OCI-LY1 (cell line): Measurements from ENCODE around the gene GFOD1.
A peak's percentile ranks its signal among the peaks of the same experiment; 100 is the strongest.

Experiments used
- H2AFZ ChIP-seq: fragments of 200-600 bp; sonication (generic), shearing (Covaris generic); 2 replicates; pipeline ENCODE4 v1.6.0; 2014; ENCODE audit warnings: antibody characterized with exemption, mild to moderate bottlenecking, low read length
- H3F3A ChIP-seq: fragments of 200-600 bp; sonication (generic), shearing (Covaris generic); 2 replicates; pipeline ENCODE4 v1.6.0; 2014; ENCODE audit warnings: mild to moderate bottlenecking, antibody characterized with exemption, low read length, moderate library complexity; ENCODE audit not compliant: insufficient read depth
- H3K27ac ChIP-seq: fragments of 200-600 bp; sonication (generic); 2 replicates; pipeline ENCODE4 v1.5.1; 2014; ENCODE audit warnings: low read length, mixed run types, mild to moderate bottlenecking, low read depth; ENCODE audit not compliant: poor library complexity, severe bottlenecking
- H3K27me3 ChIP-seq: fragments of 200-600 bp; sonication (generic); 2 replicates; pipeline ENCODE4 v1.6.0; 2014; ENCODE audit warnings: antibody characterized with exemption, mild to moderate bottlenecking, low read length, moderate library complexity; ENCODE audit not compliant: insufficient read depth
- H3K36me3 ChIP-seq: fragments of 200-600 bp; sonication (generic); 2 replicates; pipeline ENCODE4 v1.6.1; 2014; ENCODE audit warnings: mild to moderate bottlenecking, antibody characterized with exemption, low read length, moderate library complexity, mixed read lengths; ENCODE audit not compliant: insufficient read depth
- H3K4me1 ChIP-seq: fragments of 200-600 bp; sonication (generic); 2 replicates; pipeline ENCODE4 v1.5.1; 2014; ENCODE audit warnings: mild to moderate bottlenecking, low read length, moderate library complexity; ENCODE audit not compliant: insufficient read depth, severe bottlenecking
- H3K4me2 ChIP-seq: fragments of 200-600 bp; sonication (generic), shearing (Covaris generic); 2 replicates; pipeline ENCODE4 v1.6.1; 2014; ENCODE audit warnings: low read length
- H3K4me3 ChIP-seq: fragments of 200-600 bp; sonication (generic); 2 replicates; pipeline ENCODE4 v1.5.1; 2014; ENCODE audit warnings: low read length, low read depth, mild to moderate bottlenecking, mixed read lengths; ENCODE audit not compliant: poor library complexity, severe bottlenecking
- H3K79me2 ChIP-seq: fragments of 200-600 bp; shearing (Covaris generic); 2 replicates; pipeline ENCODE4 v1.6.1; 2016; ENCODE audit warnings: mixed run types, low read length, mixed read lengths; ENCODE audit not compliant: insufficient read depth
- H3K9ac ChIP-seq: fragments of 200-600 bp; sonication (generic), shearing (Covaris generic); 2 replicates; pipeline ENCODE4 v1.6.1; 2014; ENCODE audit warnings: mild to moderate bottlenecking, low read length, mixed read lengths
- H3K9me2 ChIP-seq: fragments of 200-600 bp; sonication (generic), shearing (Covaris generic); 2 replicates; pipeline ENCODE4 v1.6.1; 2014; ENCODE audit warnings: low read depth, mild to moderate bottlenecking, low read length, mixed read lengths
- H3K9me3 ChIP-seq: fragments of 200-600 bp; shearing (Covaris generic); 2 replicates; pipeline ENCODE4 v1.6.1; 2014; ENCODE audit warnings: low read length, mixed read lengths
- H4K20me1 ChIP-seq: fragments of 200-600 bp; sonication (generic), shearing (Covaris generic); 2 replicates; pipeline ENCODE4 v1.6.0; 2016; ENCODE audit warnings: mild to moderate bottlenecking, low read length; ENCODE audit not compliant: insufficient read depth
- EZH2 ChIP-seq: fragments of 200-600 bp; sonication (generic), shearing (Covaris generic); IDR thresholded peaks from 2 replicates; pipeline ENCODE4 v1.8.0; 2017; ENCODE audit warnings: borderline replicate concordance, mixed run types, mild to moderate bottlenecking, antibody characterized with exemption, low read length, moderate library complexity, mixed read lengths
- TF ChIP-seq, protein P1 (sequence below): fragments of 200-600 bp; sonication (generic), shearing (Covaris generic); IDR thresholded peaks from 2 replicates; pipeline ENCODE4 v1.5.1; 2017; ENCODE audit warnings: mild to moderate bottlenecking, antibody characterized with exemption, low read length, moderate library complexity, mixed read lengths

Gene GFOD1

DNA sequence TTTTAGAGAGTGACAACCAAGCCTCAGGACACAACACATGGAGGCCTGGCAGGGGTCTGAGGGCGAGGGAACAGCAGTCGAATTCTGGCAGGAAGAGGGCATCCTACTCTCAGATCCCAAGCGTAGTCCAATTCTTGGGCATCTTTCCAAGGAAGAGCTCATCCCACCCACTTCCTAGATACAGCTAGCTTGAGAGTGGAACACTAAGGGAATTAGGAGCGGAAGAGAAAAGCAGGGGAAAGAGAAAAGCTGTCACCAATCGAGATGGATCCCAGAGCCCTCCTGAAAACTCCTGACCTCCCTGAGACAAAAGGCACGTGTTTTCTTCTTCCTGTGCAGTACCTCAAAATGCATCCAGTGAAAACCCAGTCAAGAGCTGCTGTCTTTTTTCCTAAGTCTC is 67.1 kb downstream of the GFOD1 start:
- H3K4me2 ChIP-seq = peak overlapping the region; percentile 22; the same call in 1 of the 2 replicates
- no peaks in the 10 kb centered on the region for H3K9me3 ChIP-seq
- H3K4me1 ChIP-seq = peaks cover 37% of the 10 kb centered on the region
- no peaks in the 10 kb centered on the region for H3K9me2 ChIP-seq
- no peak overlapping the region for H3K4me3 ChIP-seq
- no peak for TF ChIP-seq EZH2
- TF ChIP-seq, protein P1, sequence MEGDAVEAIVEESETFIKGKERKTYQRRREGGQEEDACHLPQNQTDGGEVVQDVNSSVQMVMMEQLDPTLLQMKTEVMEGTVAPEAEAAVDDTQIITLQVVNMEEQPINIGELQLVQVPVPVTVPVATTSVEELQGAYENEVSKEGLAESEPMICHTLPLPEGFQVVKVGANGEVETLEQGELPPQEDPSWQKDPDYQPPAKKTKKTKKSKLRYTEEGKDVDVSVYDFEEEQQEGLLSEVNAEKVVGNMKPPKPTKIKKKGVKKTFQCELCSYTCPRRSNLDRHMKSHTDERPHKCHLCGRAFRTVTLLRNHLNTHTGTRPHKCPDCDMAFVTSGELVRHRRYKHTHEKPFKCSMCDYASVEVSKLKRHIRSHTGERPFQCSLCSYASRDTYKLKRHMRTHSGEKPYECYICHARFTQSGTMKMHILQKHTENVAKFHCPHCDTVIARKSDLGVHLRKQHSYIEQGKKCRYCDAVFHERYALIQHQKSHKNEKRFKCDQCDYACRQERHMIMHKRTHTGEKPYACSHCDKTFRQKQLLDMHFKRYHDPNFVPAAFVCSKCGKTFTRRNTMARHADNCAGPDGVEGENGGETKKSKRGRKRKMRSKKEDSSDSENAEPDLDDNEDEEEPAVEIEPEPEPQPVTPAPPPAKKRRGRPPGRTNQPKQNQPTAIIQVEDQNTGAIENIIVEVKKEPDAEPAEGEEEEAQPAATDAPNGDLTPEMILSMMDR = no peak
- H3K9ac ChIP-seq = no peak overlapping the region; the same call in 1 of the 2 replicates
- H3F3A ChIP-seq = no peaks in the 10 kb centered on the region
- no peak overlapping the region for H2AFZ ChIP-seq
- no peak overlapping the region for H3K27ac ChIP-seq
- no peaks in the 10 kb centered on the region for H4K20me1 ChIP-seq
- peaks cover 36% of the 10 kb centered on the region for H3K36me3 ChIP-seq
- H3K27me3 ChIP-seq = no peaks in the 10 kb centered on the region
- H3K79me2 ChIP-seq = no peaks in the 10 kb centered on the region

DNA sequence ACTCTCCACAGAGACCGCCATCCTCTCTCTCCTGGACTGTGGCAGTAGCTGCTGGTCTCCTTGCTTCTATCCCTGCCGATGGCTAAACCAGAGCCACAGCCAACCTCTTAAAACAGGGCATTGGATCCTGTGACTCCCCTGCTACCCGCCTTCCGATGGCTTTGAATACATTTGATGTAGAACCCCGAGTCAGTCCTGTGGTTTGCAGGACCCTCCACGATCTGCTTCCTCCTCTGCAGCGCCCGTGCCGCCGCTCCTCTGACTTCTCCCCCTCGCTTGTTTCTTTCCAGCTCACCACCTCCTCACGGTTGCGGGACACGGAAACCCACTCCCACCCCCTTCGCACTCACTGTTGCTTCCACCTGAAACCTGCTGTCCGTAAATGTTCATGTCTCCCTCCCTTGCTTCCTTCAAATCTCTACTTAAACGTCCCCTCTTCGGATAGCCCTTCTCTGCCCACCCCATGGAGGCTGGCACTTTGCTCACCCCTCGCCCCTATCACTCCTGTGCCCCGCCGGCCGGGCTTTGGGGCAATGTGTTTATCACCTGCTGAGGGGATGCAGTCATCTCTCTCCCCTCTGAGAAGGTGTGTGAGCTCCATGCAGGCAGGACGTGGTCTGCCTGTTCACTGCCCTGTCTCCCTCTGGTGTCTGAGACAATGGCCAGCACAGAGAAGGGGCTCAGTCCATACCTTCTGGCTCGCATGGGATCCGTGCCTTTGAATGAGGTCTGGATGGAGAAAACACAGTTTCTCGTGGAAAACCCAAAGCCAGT is 67.8 kb downstream of the GFOD1 start:
- Histone ChIP-seq H3K27me3 (no peaks in the 10 kb centered on the region), H3K9ac (no peak overlapping the region; the same call in 1 of the 2 replicates), H3K4me3 (no peak overlapping the region), H3K9me3 (no peaks in the 10 kb centered on the region), H3F3A (no peaks in the 10 kb centered on the region), H3K27ac (no peak overlapping the region), H3K9me2 (no peaks in the 10 kb centered on the region), H3K4me2 (peak overlapping the region; percentile 22; the same call in 1 of the 2 replicates), H4K20me1 (no peaks in the 10 kb centered on the region), H3K36me3 (peaks cover 34% of the 10 kb centered on the region), H3K79me2 (no peaks in the 10 kb centered on the region), H2AFZ (no peak overlapping the region), H3K4me1 (peaks cover 36% of the 10 kb centered on the region)
- TF ChIP-seq, protein P1 = no peak
- TF ChIP-seq EZH2 = no peak

DNA sequence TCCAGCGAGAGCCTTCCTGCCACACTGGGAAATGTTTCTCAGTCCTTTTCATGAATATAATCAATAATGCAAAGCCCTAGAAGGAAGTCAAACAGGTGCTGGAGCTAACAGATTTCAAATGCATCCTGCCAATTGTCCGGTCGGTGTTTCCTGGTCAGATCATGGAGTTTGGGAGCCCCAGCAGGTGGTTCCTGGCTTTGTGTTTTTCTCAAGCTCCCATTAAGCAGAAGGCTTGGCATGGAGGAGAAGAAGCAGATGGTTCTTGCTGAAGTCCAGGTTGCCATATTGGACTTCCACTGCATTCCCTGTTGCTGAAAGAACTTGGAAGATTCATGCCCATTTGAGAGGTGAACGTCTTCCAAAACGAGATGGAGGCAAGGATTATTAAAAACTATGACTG is 68.6 kb downstream of the GFOD1 start:
- H3K36me3 ChIP-seq = peaks cover 34% of the 10 kb centered on the region
- no peaks in the 10 kb centered on the region for H3K27me3 ChIP-seq
- no peaks in the 10 kb centered on the region for H3K79me2 ChIP-seq
- H3K9me2 ChIP-seq = no peaks in the 10 kb centered on the region
- H3K4me2 ChIP-seq = no peak overlapping the region
- H3K9me3 ChIP-seq = no peaks in the 10 kb centered on the region
- H3K27ac ChIP-seq = no peak overlapping the region
- no peaks in the 10 kb centered on the region for H4K20me1 ChIP-seq
- H3K4me3 ChIP-seq = no peak overlapping the region
- peaks cover 36% of the 10 kb centered on the region for H3K4me1 ChIP-seq
- H3F3A ChIP-seq = no peaks in the 10 kb centered on the region
- H2AFZ ChIP-seq = no peak overlapping the region
- no peak for TF ChIP-seq EZH2
- TF ChIP-seq, protein P1 = no peak
- H3K9ac ChIP-seq = no peak overlapping the region
